ENCODE measurements around the gene MTX3. TPM values are rescaled to one million over a fixed set of nuclear protein-coding genes. Genes with fewer than 3 reads are reported as not detected.

The MTX3 gene
- total and polyA plus RNA-seq, 3 experiments from 2014 or later, result 1.3 to 22.8 (median 22.7) TPM

- Mint-ChIP-seq H3K27ac (no peak overlapping the region), H3K4me1 (peaks cover 0 to 3% (median 0%) of the 10 kb centered on the region in 3 donors), H3K9me3 (peaks cover 0 to 2% (median 0%) of the 10 kb centered on the region in 5 donors), H3K27me3 (peaks cover 4 to 15% of the 10 kb centered on the region in 2 donors), H3K4me3 (no peak overlapping the region), H3K36me3 (no peaks in the 10 kb centered on the region)
- no peaks in the 10 kb centered on the region for H3K4me1 ChIP-seq (ENCODE audit: insufficient read depth, low read length)
- CTCF ChIA-PET, result no interaction called here
- POLR2A ChIA-PET, result no interaction called here
- no peaks in the 10 kb centered on the region for H3K9me3 ChIP-seq (ENCODE audit: low read length)
- H3K27me3 ChIP-seq (ENCODE audit: insufficient read depth, low read length, poor library complexity, severe bottlenecking), result no peaks in the 10 kb centered on the region
- no peak overlapping the region for H3K4me3 ChIP-seq (ENCODE audit: low read length)
- H3K27ac ChIP-seq (ENCODE audit: low read depth, low read length), result no peak overlapping the region
- DNase-seq, result no peak
- H3K36me3 ChIP-seq (ENCODE audit: insufficient read depth, low read length), result no peaks in the 10 kb centered on the region
These were observed 27.6 kb downstream of the MTX3 start for GRCh38 chr5:79963261-79964061.

- Histone ChIP-seq H3K27ac (ENCODE audit: low read depth, low read length) (no peak overlapping the region), H3K27me3 (ENCODE audit: insufficient read depth, low read length, poor library complexity, severe bottlenecking) (no peaks in the 10 kb centered on the region), H3K9me3 (ENCODE audit: low read length) (no peaks in the 10 kb centered on the region), H3K36me3 (ENCODE audit: insufficient read depth, low read length) (no peaks in the 10 kb centered on the region), H3K4me1 (ENCODE audit: insufficient read depth, low read length) (no peaks in the 10 kb centered on the region), H3K4me3 (ENCODE audit: low read length) (no peak overlapping the region)
- Mint-ChIP-seq H3K4me1 (peaks cover 0 to 3% (median 0%) of the 10 kb centered on the region in 3 donors), H3K4me3 (no peak overlapping the region), H3K27ac (no peak overlapping the region), H3K9me3 (peaks cover 0 to 2% (median 0%) of the 10 kb centered on the region in 5 donors), H3K36me3 (no peaks in the 10 kb centered on the region), H3K27me3 (peaks cover 5 to 15% of the 10 kb centered on the region in 2 donors)
- ChIA-PET POLR2A (no interaction called here), CTCF (no interaction called here)
- DNase-seq, result no peak
These were observed 28.4 kb downstream of the MTX3 start for GRCh38 chr5:79962575-79963222.

DNA sequence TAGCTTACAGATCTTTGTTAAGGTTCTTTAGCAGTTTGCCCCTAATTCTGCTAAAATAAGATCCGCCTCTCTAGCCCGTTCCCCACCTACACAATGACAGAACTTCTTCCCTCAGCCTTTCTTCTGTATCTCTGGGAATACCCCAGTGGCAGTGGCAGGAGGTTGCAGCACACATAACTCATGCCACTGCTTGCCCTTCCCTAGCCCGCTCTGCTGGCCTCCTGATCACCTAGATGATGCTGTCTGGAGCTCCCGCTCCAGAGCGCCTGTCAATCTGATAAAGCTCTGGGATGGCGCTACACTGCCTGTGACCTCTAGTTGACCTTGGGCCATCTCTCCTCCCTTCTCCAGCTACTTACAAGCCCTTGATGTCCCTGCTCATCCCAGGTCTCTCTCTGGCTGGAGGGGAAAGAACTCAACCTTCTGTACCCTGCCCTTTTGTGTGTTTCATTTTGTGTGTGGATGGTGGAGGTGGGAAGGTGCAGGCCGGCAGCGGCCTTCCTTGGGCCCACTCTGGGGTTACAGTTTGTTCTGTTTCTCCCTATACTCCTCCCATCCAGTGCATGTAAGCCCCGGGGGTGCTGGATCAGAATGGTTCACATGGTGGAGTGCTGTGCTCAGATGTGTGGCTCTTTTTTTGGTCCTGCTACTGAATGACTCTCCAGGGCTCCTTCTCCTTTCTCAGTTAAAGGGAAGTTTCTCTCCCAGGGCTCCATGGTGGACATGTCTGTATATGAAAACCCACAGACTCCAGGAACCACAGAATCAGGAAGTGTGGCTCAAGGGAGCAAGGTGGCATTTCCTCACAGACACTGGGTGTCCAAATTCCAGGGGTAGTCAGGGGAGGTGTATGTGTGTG, 29.1 kb downstream of the MTX3 start:
- no peaks in the 10 kb centered on the region for H3K9me3 ChIP-seq (ENCODE audit: low read length)
- Mint-ChIP-seq H3K9me3 (peaks cover 0 to 2% (median 0%) of the 10 kb centered on the region in 5 donors), H3K27me3 (peaks cover 4 to 12% of the 10 kb centered on the region in 2 donors), H3K4me1 (peaks cover 0 to 3% (median 0%) of the 10 kb centered on the region in 3 donors), H3K4me3 (no peak overlapping the region), H3K36me3 (no peaks in the 10 kb centered on the region), H3K27ac (no peak overlapping the region)
- H3K27ac ChIP-seq (ENCODE audit: low read depth, low read length), result no peak overlapping the region
- ChIA-PET POLR2A (no interaction called here), CTCF (no interaction called here)
- no peak for DNase-seq
- no peak overlapping the region for H3K4me3 ChIP-seq (ENCODE audit: low read length)
- H3K27me3 ChIP-seq (ENCODE audit: insufficient read depth, low read length, poor library complexity, severe bottlenecking), result no peaks in the 10 kb centered on the region
- H3K36me3 ChIP-seq (ENCODE audit: insufficient read depth, low read length), result no peaks in the 10 kb centered on the region
- H3K4me1 ChIP-seq (ENCODE audit: insufficient read depth, low read length), result no peaks in the 10 kb centered on the region

DNA sequence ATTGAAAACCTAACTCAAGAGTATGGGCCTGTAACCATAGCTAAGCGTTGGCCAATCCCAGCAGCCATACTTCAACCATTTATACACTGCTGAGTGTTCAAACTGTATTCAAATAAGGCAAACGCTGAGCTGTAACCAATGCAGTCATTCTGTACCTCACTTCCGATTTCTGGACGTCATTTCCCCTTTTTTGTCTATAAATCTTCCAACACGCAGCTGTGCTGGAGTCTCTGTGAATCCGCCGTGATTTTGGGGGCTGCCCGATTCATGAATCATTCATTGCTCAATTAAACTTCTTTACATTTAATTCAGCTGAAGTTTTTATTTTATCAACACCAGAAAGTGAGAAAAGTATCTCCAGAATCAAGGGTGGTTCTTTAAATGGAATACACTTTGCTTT, 31.7 kb downstream of the MTX3 start:
- Mint-ChIP-seq H3K4me3 (no peak overlapping the region), H3K27me3 (peaks cover 4 to 16% of the 10 kb centered on the region in 2 donors), H3K4me1 (peaks cover 0 to 3% (median 0%) of the 10 kb centered on the region in 3 donors), H3K36me3 (no peaks in the 10 kb centered on the region), H3K27ac (no peak overlapping the region), H3K9me3 (peaks cover 0 to 2% (median 0%) of the 10 kb centered on the region in 5 donors)
- H3K9me3 ChIP-seq (ENCODE audit: low read length), result no peaks in the 10 kb centered on the region
- DNase-seq, result no peak
- no peaks in the 10 kb centered on the region for H3K4me1 ChIP-seq (ENCODE audit: insufficient read depth, low read length)
- H3K4me3 ChIP-seq (ENCODE audit: low read length), result no peak overlapping the region
- CTCF ChIA-PET, result interaction anchor here (1.5 kb wide), 1 partner anchor 10 kb away, joined by 3 read pairs; no protein-coding TSS in a partner anchor
- H3K27ac ChIP-seq (ENCODE audit: low read depth, low read length), result no peak overlapping the region
- no peaks in the 10 kb centered on the region for H3K27me3 ChIP-seq (ENCODE audit: insufficient read depth, low read length, poor library complexity, severe bottlenecking)
- POLR2A ChIA-PET, result no interaction called here
- H3K36me3 ChIP-seq (ENCODE audit: insufficient read depth, low read length), result no peaks in the 10 kb centered on the region

GRCh38 chr5:79955941-79956670, 35.0 kb downstream of the MTX3 start:
- ChIA-PET POLR2A (no interaction called here), CTCF (no interaction called here)
- no peaks in the 10 kb centered on the region for H3K4me1 ChIP-seq (ENCODE audit: insufficient read depth, low read length)
- DNase-seq, result no peak
- H3K27me3 Mint-ChIP-seq, result peaks cover 4 to 21% of the 10 kb centered on the region in 2 donors
- no peaks in the 10 kb centered on the region for H3K27me3 ChIP-seq (ENCODE audit: insufficient read depth, low read length, poor library complexity, severe bottlenecking)
- no peak overlapping the region for H3K27ac ChIP-seq (ENCODE audit: low read depth, low read length)
- H3K9me3 ChIP-seq (ENCODE audit: low read length), result no peaks in the 10 kb centered on the region
- no peaks in the 10 kb centered on the region for H3K36me3 Mint-ChIP-seq
- no peak overlapping the region for H3K4me3 Mint-ChIP-seq
- peaks cover 0 to 2% (median 0%) of the 10 kb centered on the region in 5 donors for H3K9me3 Mint-ChIP-seq
- no peak overlapping the region for H3K4me3 ChIP-seq (ENCODE audit: low read length)
- H3K4me1 Mint-ChIP-seq, result no peaks in the 10 kb centered on the region
- H3K27ac Mint-ChIP-seq, result no peak overlapping the region
- no peaks in the 10 kb centered on the region for H3K36me3 ChIP-seq (ENCODE audit: insufficient read depth, low read length)

- Histone ChIP-seq H3K27ac (ENCODE audit: low read depth, low read length) (no peak overlapping the region), H3K4me3 (ENCODE audit: low read length) (no peak overlapping the region), H3K27me3 (ENCODE audit: insufficient read depth, low read length, poor library complexity, severe bottlenecking) (no peaks in the 10 kb centered on the region), H3K9me3 (ENCODE audit: low read length) (no peaks in the 10 kb centered on the region), H3K36me3 (ENCODE audit: insufficient read depth, low read length) (no peaks in the 10 kb centered on the region), H3K4me1 (ENCODE audit: insufficient read depth, low read length) (no peaks in the 10 kb centered on the region)
- no peak for DNase-seq
- H3K9me3 Mint-ChIP-seq, result peaks cover 0 to 2% (median 0%) of the 10 kb centered on the region in 5 donors
- no peak overlapping the region for H3K4me3 Mint-ChIP-seq
- no peaks in the 10 kb centered on the region for H3K4me1 Mint-ChIP-seq
- H3K27ac Mint-ChIP-seq, result no peak overlapping the region
- POLR2A ChIA-PET, result no interaction called here
- H3K27me3 Mint-ChIP-seq, result peaks cover 4 to 21% of the 10 kb centered on the region in 2 donors
- CTCF ChIA-PET, result no interaction called here
- H3K36me3 Mint-ChIP-seq, result no peaks in the 10 kb centered on the region
These were observed 35.6 kb downstream of the MTX3 start for GRCh38 chr5:79955356-79955895.

DNA sequence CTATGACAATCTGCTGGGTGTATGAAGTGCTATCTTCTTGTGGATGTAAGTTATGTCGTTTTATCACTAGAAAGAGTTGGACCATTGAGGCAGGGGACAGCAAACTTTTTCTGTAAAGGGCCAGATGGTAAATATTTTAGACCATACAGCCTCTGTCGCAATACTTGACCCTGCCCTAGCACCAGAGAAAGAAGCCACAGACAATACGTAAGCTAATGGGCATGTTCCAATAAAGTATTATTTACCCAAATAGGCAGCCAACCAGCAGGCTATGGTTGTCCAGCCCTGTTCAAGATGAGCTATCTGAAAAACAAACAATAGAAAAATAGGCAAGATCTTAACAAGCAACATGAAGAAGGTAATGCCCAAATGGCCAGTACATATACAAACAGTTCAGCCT, 36.4 kb downstream of the MTX3 start:
- Histone ChIP-seq H3K27ac (ENCODE audit: low read depth, low read length) (no peak overlapping the region), H3K36me3 (ENCODE audit: insufficient read depth, low read length) (no peaks in the 10 kb centered on the region), H3K9me3 (ENCODE audit: low read length) (no peaks in the 10 kb centered on the region), H3K27me3 (ENCODE audit: insufficient read depth, low read length, poor library complexity, severe bottlenecking) (no peaks in the 10 kb centered on the region), H3K4me3 (ENCODE audit: low read length) (no peak overlapping the region), H3K4me1 (ENCODE audit: insufficient read depth, low read length) (no peaks in the 10 kb centered on the region)
- ChIA-PET POLR2A (no interaction called here), CTCF (no interaction called here)
- Mint-ChIP-seq H3K36me3 (no peaks in the 10 kb centered on the region), H3K27ac (no peak overlapping the region), H3K4me3 (no peak overlapping the region), H3K9me3 (peaks cover 0 to 2% (median 0%) of the 10 kb centered on the region in 5 donors), H3K4me1 (no peaks in the 10 kb centered on the region), H3K27me3 (peaks cover 2 to 21% of the 10 kb centered on the region in 2 donors)
- no peak for DNase-seq
